ENCODE measurements around the gene CDK5.

DNA sequence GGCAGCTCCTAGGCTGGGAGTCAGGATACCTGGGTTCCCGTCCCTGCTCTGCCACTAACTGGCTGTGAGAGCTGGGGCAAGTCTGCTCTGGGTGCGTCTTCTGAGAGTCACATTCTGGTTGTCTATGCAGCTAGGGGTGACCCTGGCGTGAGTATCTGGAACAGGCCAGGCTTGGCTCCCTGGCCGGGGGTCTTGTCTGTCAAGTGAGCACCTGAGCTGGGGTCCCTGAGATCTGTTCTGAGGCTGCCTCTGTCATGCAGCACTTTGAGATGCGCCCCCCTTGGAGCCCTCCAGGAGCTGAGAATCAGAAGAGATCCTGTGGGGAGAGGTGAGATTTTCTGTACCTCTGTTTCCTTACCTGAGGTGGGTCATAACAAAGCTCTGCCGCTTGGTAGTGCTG lies 36.1 kb upstream of the CDK5 start:
- TF ChIP-seq, protein P1, sequence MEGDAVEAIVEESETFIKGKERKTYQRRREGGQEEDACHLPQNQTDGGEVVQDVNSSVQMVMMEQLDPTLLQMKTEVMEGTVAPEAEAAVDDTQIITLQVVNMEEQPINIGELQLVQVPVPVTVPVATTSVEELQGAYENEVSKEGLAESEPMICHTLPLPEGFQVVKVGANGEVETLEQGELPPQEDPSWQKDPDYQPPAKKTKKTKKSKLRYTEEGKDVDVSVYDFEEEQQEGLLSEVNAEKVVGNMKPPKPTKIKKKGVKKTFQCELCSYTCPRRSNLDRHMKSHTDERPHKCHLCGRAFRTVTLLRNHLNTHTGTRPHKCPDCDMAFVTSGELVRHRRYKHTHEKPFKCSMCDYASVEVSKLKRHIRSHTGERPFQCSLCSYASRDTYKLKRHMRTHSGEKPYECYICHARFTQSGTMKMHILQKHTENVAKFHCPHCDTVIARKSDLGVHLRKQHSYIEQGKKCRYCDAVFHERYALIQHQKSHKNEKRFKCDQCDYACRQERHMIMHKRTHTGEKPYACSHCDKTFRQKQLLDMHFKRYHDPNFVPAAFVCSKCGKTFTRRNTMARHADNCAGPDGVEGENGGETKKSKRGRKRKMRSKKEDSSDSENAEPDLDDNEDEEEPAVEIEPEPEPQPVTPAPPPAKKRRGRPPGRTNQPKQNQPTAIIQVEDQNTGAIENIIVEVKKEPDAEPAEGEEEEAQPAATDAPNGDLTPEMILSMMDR (IDR thresholded peaks at IDR 0.05) = no peak
- TF ChIP-seq POLR2A (IDR thresholded peaks at IDR 0.05) (no peak), EP300 (IDR thresholded peaks at IDR 0.05) (no peak)

Measured in ovary (tissue), 3 donors.